Psoas muscle (tissue), 8 donors: ENCODE measurements around the gene FOXP3. TPM values are rescaled to one million over a fixed set of nuclear protein-coding genes. Genes with fewer than 3 reads are reported as not detected.

Experiments used
- ATAC-seq, 4 donors: fragments of 200-7000 bp; cut with Tn5 transposase; one replicate each; pipeline ENCODE4 v1.9.1; 2020; ENCODE audit warnings: moderate library complexity in 3 of 4, mild to moderate bottlenecking in 2 of 4
- DNase-seq, 2 donors: peaks; one replicate each; pipeline ENCODE4 v3.0.0-alpha.2; 2020
- H3K27ac ChIP-seq: fragments of 200-600 bp; one replicate; pipeline ENCODE4 v1.8.0; 2022
- H3K27me3 ChIP-seq, 3 donors: fragments of 200-600 bp in 1 of 3; one replicate each; pipeline versions ENCODE4 v1.6.1 to v1.8.0; 2013 to 2022; ENCODE audit warnings: low read length in 2 of 3, mild to moderate bottlenecking in 2 of 3, moderate library complexity in 1 of 3; ENCODE audit not compliant: insufficient read depth in 3 of 3
- H3K36me3 ChIP-seq, 2 donors: fragments of 200-600 bp in 1 of 2; one replicate each; pipeline versions ENCODE4 v1.6.1 to v1.8.0; 2013 to 2022; ENCODE audit warnings: low read depth in 1 of 2, mild to moderate bottlenecking in 1 of 2, moderate library complexity in 1 of 2; ENCODE audit not compliant: insufficient read depth in 1 of 2
- H3K4me1 ChIP-seq: fragments of 200-600 bp; one replicate; pipeline ENCODE4 v1.8.0; 2022
- H3K4me3 ChIP-seq: fragments of 200-600 bp; one replicate; pipeline ENCODE4 v1.8.0; 2022; ENCODE audit warnings: mild to moderate bottlenecking
- H3K9me3 ChIP-seq: fragments of 200-600 bp; one replicate; pipeline ENCODE4 v1.8.0; 2022
- WGBS, 3 donors: extraction: QIAGEN DNeasy Blood & Tissue Kit; methylation state at CpG; one replicate each; pipeline versions ENCODE4 v1.1.6 to v1.1.7; 2013; 5-methylcytosine and 5-hydroxymethylcytosine counted together
- intact Hi-C, 2 donors: fragments of 100-400 bp; cut with DNase I; formaldehyde crosslinking; loops; one replicate each; pipeline versions ENCODE4 v1.11.0 to v1.14.2; 2022
- polyA plus RNA-seq, 3 donors: library from polyadenylated mRNA; stranded (reverse); fragments of 200-250 nt; gene quantifications; one replicate each; pipeline ENCODE4 v1.2.3, GENCODE V29; 2013
- total RNA-seq, 4 donors: library from RNA; stranded (reverse); fragmentation: NEBNext Ultra II Directional in 2 of 4; extraction: Animal tissue kit (Norgen Biotek cat#: 25700) in 2 of 4; gene quantifications; one replicate each; pipeline versions ENCODE4 v1.2.1 to v1.2.4, GENCODE V29; 2021 to 2023
- TF ChIP-seq, protein P1 (sequence below): fragments of 200-600 bp; IDR thresholded peaks from one replicate; pipeline ENCODE4 v1.8.0; 2022; ENCODE audit warnings: antibody characterized with exemption
- donor health status: healthy with polysubstance abuse.
- donor health status: DM: no; HTN: no; CAD: no; lungs with moderate emphysema.
- donor health status: Bipolar disorder and iron deficiency.
- donor health status: healthy.
- donor health status: DM: yes; HTN: yes; CAD: no.
- donor health status: DM: no; HTN: no; CAD: no.
- donor health status: DM: no; HTN: no; CAD: no.
- donor health status: DM: yes; HTN: yes; CAD: no.

Gene FOXP3
- total and polyA plus RNA-seq, 7 donors: 0.03 to 0.05 TPM; not detected in 5

- ATAC-seq (no peak), DNase-seq (no peak)
- Histone ChIP-seq H3K9me3 (no peaks in the 10 kb centered on the region), H3K27me3 (peaks cover 0 to 19% (median 0%) of the 10 kb centered on the region in 3 donors), H3K4me3 (no peak overlapping the region), H3K27ac (no peak overlapping the region), H3K36me3 (no peaks in the 10 kb centered on the region), H3K4me1 (no peaks in the 10 kb centered on the region)
- 21 to 49% (median 31%) methylated on average over 20 to 28 of the region's 28 CpGs for WGBS, 3 donors
- intact Hi-C loops: no loop called here
- TF ChIP-seq, protein P1, sequence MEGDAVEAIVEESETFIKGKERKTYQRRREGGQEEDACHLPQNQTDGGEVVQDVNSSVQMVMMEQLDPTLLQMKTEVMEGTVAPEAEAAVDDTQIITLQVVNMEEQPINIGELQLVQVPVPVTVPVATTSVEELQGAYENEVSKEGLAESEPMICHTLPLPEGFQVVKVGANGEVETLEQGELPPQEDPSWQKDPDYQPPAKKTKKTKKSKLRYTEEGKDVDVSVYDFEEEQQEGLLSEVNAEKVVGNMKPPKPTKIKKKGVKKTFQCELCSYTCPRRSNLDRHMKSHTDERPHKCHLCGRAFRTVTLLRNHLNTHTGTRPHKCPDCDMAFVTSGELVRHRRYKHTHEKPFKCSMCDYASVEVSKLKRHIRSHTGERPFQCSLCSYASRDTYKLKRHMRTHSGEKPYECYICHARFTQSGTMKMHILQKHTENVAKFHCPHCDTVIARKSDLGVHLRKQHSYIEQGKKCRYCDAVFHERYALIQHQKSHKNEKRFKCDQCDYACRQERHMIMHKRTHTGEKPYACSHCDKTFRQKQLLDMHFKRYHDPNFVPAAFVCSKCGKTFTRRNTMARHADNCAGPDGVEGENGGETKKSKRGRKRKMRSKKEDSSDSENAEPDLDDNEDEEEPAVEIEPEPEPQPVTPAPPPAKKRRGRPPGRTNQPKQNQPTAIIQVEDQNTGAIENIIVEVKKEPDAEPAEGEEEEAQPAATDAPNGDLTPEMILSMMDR: no peak
Measured at GRCh38 chrX:49209434-49210251, 54.9 kb downstream of the FOXP3 start.

GRCh38 chrX:49208399-49208798 is 56.1 kb downstream of the FOXP3 start:
- Histone ChIP-seq H3K9me3 (no peaks in the 10 kb centered on the region), H3K27me3 (peaks cover 0 to 19% (median 0%) of the 10 kb centered on the region in 3 donors), H3K27ac (no peak overlapping the region), H3K36me3 (no peaks in the 10 kb centered on the region), H3K4me1 (no peaks in the 10 kb centered on the region), H3K4me3 (no peak overlapping the region)
- WGBS, 3 donors: 89 to 94% (median 91%) methylated on average over 5 of the region's 5 CpGs
- no peak for ATAC-seq
- intact Hi-C loops: no loop called here
- TF ChIP-seq, protein P1: no peak
- DNase-seq: no peak

GRCh38 chrX:49206543-49206942 is 58.0 kb downstream of the FOXP3 start:
- Histone ChIP-seq H3K27me3 (peaks cover 0 to 13% (median 0%) of the 10 kb centered on the region in 3 donors), H3K27ac (no peak overlapping the region), H3K4me1 (no peaks in the 10 kb centered on the region), H3K36me3 (no peaks in the 10 kb centered on the region), H3K4me3 (no peak overlapping the region), H3K9me3 (no peaks in the 10 kb centered on the region)
- ATAC-seq (no peak), DNase-seq (no peak)
- TF ChIP-seq, protein P1: no peak
- intact Hi-C loops: no loop called here
- 68 to 80% (median 72%) methylated on average over 4 to 8 of the region's 8 CpGs for WGBS, 3 donors

GRCh38 chrX:49205443-49205842 is 59.1 kb downstream of the FOXP3 start:
- H3K27me3 ChIP-seq: peaks cover 0 to 11% (median 0%) of the 10 kb centered on the region in 3 donors
- no peaks in the 10 kb centered on the region for H3K4me1 ChIP-seq
- no peak overlapping the region for H3K27ac ChIP-seq
- intact Hi-C loops: no loop called here
- 70 to 84% (median 71%) methylated on average over 10 to 13 of the region's 13 CpGs for WGBS, 3 donors
- no peaks in the 10 kb centered on the region for H3K36me3 ChIP-seq
- TF ChIP-seq, protein P1: no peak
- no peak overlapping the region for H3K4me3 ChIP-seq
- no peaks in the 10 kb centered on the region for H3K9me3 ChIP-seq
- ATAC-seq (no peak), DNase-seq (no peak)
